Breast epithelium (tissue), 3 donors: Measurements from ENCODE around the gene PPP2R2D.

Experiments
- CTCF ChIP-seq, 3 donors: fragments of 450-650 bp; IDR thresholded peaks; one replicate each; pipeline ENCODE4 v1.5.1; 2016 to 2017; ENCODE audit warnings: antibody characterized with exemption in 3 of 3, mild to moderate bottlenecking in 3 of 3, moderate library complexity in 3 of 3
- POLR2A ChIP-seq: fragments of 450-650 bp; IDR thresholded peaks from one replicate; pipeline ENCODE4 v1.6.1; 2016; ENCODE audit warnings: antibody characterized with exemption, mild to moderate bottlenecking, moderate library complexity
- POLR2AphosphoS5 ChIP-seq, 3 donors: sonication (generic); formaldehyde crosslinking; IDR thresholded peaks; one replicate each; pipeline ENCODE4 v1.6.1; 2017; ENCODE audit warnings: antibody characterized with exemption in 3 of 3

DNA sequence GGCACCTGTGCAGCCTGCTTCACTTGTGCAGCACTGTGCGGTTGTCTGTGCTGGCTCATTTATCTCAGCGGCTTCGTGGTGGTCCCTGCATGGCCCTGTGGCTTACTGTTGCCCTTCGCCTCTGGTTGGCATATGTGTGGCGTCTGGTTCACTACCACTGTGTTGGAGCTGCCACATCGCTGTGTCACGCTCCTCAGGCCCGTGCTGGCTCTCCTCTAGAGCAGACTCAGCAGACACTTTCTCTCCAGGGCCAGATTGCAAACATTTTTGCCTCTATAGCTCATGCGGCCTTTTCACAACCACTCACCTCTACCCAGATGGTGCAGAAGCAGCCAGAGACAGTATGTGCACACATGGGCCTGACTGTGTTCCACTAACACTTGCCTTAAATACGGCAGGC is 37.9 kb downstream of the PPP2R2D start:
- no peak for TF ChIP-seq CTCF (IDR thresholded peaks at IDR 0.05)
- no peak for TF ChIP-seq POLR2AphosphoS5 (IDR thresholded peaks at IDR 0.05)
- TF ChIP-seq POLR2A = no peak
